ENCODE data around the gene NCOA5. TPM values are rescaled to one million over a fixed set of nuclear protein-coding genes. Genes with fewer than 3 reads are reported as not detected.

The NCOA5 gene
- polyA plus RNA-seq, 1 donor (not counting 4 experiments of a cell fraction or from before 2014, with no cell fraction given) = 17.6 TPM

- Histone ChIP-seq H3K9me3 (ENCODE audit: control insufficient read depth, low read depth, low read length) (no peaks in the 10 kb centered on the region), H2AFZ (ENCODE audit: control insufficient read depth, low read length) (no peak overlapping the region), H3K27ac (ENCODE audit: control insufficient read depth, insufficient read depth, low read length) (no peak overlapping the region), H3K4me1 (ENCODE audit: control insufficient read depth, extremely low read depth, insufficient read depth, low read length) (peaks cover 5% of the 10 kb centered on the region), H3K4me3 (ENCODE audit: control insufficient read depth in 2 of 3, extremely low read depth in 1 of 3, insufficient read depth in 2 of 3, low read depth in 1 of 3, low read length in 3 of 3) (no peak overlapping the region), H3K9ac (ENCODE audit: control insufficient read depth, extremely low read depth, insufficient read depth, low read length) (no peak overlapping the region), H3K36me3 (ENCODE audit: control insufficient read depth in 2 of 2, extremely low read depth in 1 of 2, insufficient read depth in 2 of 2, low read length in 2 of 2) (no peaks in the 10 kb centered on the region), H3K79me2 (ENCODE audit: control insufficient read depth, insufficient read depth, low read length) (no peaks in the 10 kb centered on the region), H3K9me1 (ENCODE audit: control insufficient read depth, extremely low read depth, insufficient read depth, low read length) (peaks cover under 1% of the 10 kb centered on the region), H4K20me1 (ENCODE audit: control insufficient read depth, extremely low read depth, insufficient read depth, low read length) (no peaks in the 10 kb centered on the region), H3K27me3 (ENCODE audit: control insufficient read depth, extremely low read depth, insufficient read depth, low read length) (peaks cover 12% of the 10 kb centered on the region), H3K4me2 (ENCODE audit: control insufficient read depth, extremely low read depth, insufficient read depth, low read depth, low read length) (no peak overlapping the region)
- DNase-seq (ENCODE audit: low read depth, low spot score) (no peak), FAIRE-seq (no peak)
- no peak for TF ChIP-seq EZH2 (IDR thresholded peaks at IDR 0.05; ENCODE audit: low read length)
- TF ChIP-seq CTCF (optimal IDR thresholded peaks at IDR 0.05 in 1 of 3, IDR thresholded peaks at IDR 0.05 in 1 of 3, conservative IDR thresholded peaks at IDR 0.05 in 1 of 3; ENCODE audit: extremely low read depth in 1 of 3, insufficient read depth in 2 of 3, low read length in 3 of 3) = no peak
- dilution Hi-C loops (cut with MboI; ENCODE audit: extremely low pct_ligation_motif_present, low sequenced_read_pairs) = no loop called here
These were observed 24.7 kb upstream of the NCOA5 start for GRCh38 chr20:46114449-46114848.

GRCh38 chr20:46113113-46113470 is 23.3 kb upstream of the NCOA5 start:
- DNase-seq (ENCODE audit: low read depth, low spot score) (no peak), FAIRE-seq (no peak)
- no peak overlapping the region for H3K27ac ChIP-seq (ENCODE audit: control insufficient read depth, insufficient read depth, low read length)
- no peaks in the 10 kb centered on the region for H3K4me1 ChIP-seq (ENCODE audit: control insufficient read depth, extremely low read depth, insufficient read depth, low read length)
- no peaks in the 10 kb centered on the region for H3K79me2 ChIP-seq (ENCODE audit: control insufficient read depth, insufficient read depth, low read length)
- H3K4me2 ChIP-seq (ENCODE audit: control insufficient read depth, extremely low read depth, insufficient read depth, low read depth, low read length) = no peak overlapping the region
- no peaks in the 10 kb centered on the region for H3K9me1 ChIP-seq (ENCODE audit: control insufficient read depth, extremely low read depth, insufficient read depth, low read length)
- H4K20me1 ChIP-seq (ENCODE audit: control insufficient read depth, extremely low read depth, insufficient read depth, low read length) = no peaks in the 10 kb centered on the region
- no peak overlapping the region for H3K4me3 ChIP-seq (ENCODE audit: control insufficient read depth in 2 of 3, extremely low read depth in 1 of 3, insufficient read depth in 2 of 3, low read depth in 1 of 3, low read length in 3 of 3)
- no peak for TF ChIP-seq EZH2 (IDR thresholded peaks at IDR 0.05; ENCODE audit: low read length)
- no peak for TF ChIP-seq CTCF (optimal IDR thresholded peaks at IDR 0.05 in 1 of 3, IDR thresholded peaks at IDR 0.05 in 1 of 3, conservative IDR thresholded peaks at IDR 0.05 in 1 of 3; ENCODE audit: extremely low read depth in 1 of 3, insufficient read depth in 2 of 3, low read length in 3 of 3)
- H3K9ac ChIP-seq (ENCODE audit: control insufficient read depth, extremely low read depth, insufficient read depth, low read length) = no peak overlapping the region
- no peak overlapping the region for H2AFZ ChIP-seq (ENCODE audit: control insufficient read depth, low read length)
- H3K9me3 ChIP-seq (ENCODE audit: control insufficient read depth, low read depth, low read length) = no peaks in the 10 kb centered on the region
- H3K27me3 ChIP-seq (ENCODE audit: control insufficient read depth, extremely low read depth, insufficient read depth, low read length) = peaks cover 12% of the 10 kb centered on the region
- no peaks in the 10 kb centered on the region for H3K36me3 ChIP-seq (ENCODE audit: control insufficient read depth in 2 of 2, extremely low read depth in 1 of 2, insufficient read depth in 2 of 2, low read length in 2 of 2)
- dilution Hi-C loops (cut with MboI; ENCODE audit: extremely low pct_ligation_motif_present, low sequenced_read_pairs) = no loop called here
